Cardiac fibroblast (primary cell): ENCODE results near the gene GALNS.

Source experiments
- DNase-seq, 2 donors: peaks; one replicate each; pipeline versions ENCODE4 v3.0.0 to v3.0.0-alpha.2; 2010; ENCODE audit warnings: low read depth in 2 of 2
- H3K4me3 ChIP-seq, 2 donors: replicated peaks in 1 of 2; 1 replicate in 1 of 2; 2 replicates in 1 of 2; pipeline ENCODE4 v1.5.1; 2011; ENCODE audit warnings: low read depth in 2 of 2, low read length in 2 of 2, mild to moderate bottlenecking in 2 of 2, moderate library complexity in 1 of 2
- CTCF ChIP-seq: IDR thresholded peaks from one replicate; pipeline ENCODE4 v1.5.1; 2011; ENCODE audit warnings: low read depth, mild to moderate bottlenecking, low read length, inconsistent platforms

GALNS gene

GRCh38 chr16:88811769-88812512, 44.8 kb downstream of the GALNS start, which contains the start of gene APRT:
APRT (minus strand) TSS chr16:88811928; CDS start chr16:88811899, 29 bp downstream.
- peak; percentile 94 to 97 for DNase-seq
- TF ChIP-seq CTCF: no peak
- H3K4me3 ChIP-seq: peak within 1 kb of the TSS; percentile 71 to 77

GRCh38 chr16:88810912-88811768, 45.6 kb downstream of the GALNS start:
- H3K4me3 ChIP-seq: peak overlapping the region; percentile 71 to 77
- peak; percentile 78 to 86 for DNase-seq
- TF ChIP-seq CTCF: no peak

- DNase-seq: peak in 1 of 2 donors; percentile 12
- H3K4me3 ChIP-seq: peak overlapping the region; percentile 71 to 77
Observed at GRCh38 chr16:88810166-88810911, 46.4 kb downstream of the GALNS start.

GRCh38 chr16:88809676-88810165, 47.0 kb downstream of the GALNS start:
- H3K4me3 ChIP-seq: peak overlapping the region; percentile 71 to 77
- TF ChIP-seq CTCF: no peak
- no peak for DNase-seq

More at GRCh38 chr16:88810166-88810911, 46.4 kb downstream of the GALNS start:
- TF ChIP-seq CTCF: no peak

- TF ChIP-seq CTCF: no peak
- no peak for DNase-seq
- no peak overlapping the region for H3K4me3 ChIP-seq
Observed at GRCh38 chr16:88809068-88809675, 47.6 kb downstream of the GALNS start.
